LoVo (cell line): ENCODE results near the gene HEXD.

Experiments
- DNase-seq: peaks from one replicate; pipeline ENCODE4 v3.0.0-alpha.2; 2016; ENCODE audit warnings: low spot score

HEXD gene

DNA sequence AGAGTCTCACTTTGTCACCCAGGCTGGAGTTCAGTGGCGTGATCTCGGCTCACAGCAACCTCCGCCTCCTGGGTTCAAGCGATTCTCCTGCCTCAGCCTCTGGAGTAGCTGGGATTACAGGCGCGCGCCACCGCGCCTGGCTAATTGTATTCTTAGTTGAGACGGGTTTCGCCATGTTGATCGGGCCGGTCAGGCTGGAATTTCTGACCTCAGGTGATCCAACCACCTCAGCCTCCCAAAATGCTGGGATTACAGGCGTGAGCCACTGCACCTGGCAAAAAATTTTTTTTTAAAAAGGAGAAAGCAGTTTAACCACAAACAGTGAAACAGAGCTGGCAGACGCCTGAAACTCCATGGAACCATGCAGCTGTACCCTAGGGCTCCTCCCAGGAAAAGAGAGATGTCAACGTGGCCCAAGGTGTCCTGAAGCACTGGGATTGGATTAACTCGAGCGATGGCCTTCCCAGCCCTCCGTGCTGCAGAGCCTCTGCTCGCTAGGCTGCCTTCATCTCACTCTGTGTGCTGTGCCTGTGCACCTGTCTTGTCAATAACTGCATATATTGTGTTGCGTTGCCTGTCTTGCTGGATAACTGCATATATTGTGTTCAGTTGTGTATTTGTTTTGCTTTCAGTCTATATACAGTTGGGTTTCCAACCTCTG, 71.8 kb downstream of the HEXD start:
- no peak for DNase-seq

DNA sequence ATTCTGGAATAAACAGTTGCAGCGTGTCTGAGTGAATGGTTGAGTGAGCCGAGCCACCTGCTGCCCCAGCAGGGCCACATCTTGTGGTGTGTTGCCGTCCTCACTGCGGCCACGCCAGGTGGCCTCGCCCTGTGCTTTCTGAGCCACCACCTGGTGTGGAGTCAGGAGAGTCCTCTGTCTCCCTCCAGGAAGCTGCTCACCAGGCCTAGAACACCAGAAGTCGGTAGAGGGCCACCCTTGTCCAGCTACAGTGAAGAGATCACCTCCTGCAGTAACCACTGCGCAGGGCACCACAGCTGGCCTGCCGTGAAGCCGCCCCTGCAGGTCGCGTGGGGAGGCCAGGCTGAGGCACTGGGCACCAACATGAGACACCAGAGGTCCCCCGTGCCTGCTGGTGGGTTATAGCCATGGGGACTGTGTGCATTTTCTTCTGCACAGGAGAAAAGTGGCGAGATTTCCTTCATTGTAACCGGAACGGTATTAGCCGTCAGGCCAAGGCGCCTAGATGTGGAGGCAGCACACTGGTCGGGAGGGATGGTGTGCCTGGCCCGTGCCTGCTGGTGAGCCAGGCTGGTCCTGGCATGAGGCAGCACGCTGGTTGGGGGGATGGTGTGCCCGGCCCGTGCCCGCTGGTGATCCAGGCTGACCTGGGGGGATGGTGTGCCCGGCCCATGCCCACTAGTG, 72.5 kb downstream of the HEXD start:
- DNase-seq, result no peak

DNA sequence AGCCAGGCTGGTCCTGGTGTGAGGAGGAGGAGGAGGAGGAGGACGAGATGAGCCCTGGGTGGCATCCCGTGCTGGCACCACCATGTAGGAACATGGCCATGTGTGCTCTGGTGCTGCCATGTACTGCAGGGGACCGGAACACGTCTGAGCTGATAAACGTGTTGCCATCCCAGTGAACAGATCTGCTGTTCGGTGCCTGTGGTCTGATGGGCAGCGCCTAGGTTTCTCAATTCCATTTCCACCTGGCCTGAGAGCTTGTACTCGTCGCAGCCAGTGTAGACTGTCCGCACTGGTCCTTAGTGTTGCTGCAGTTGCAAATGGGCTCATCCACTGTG, 73.0 kb downstream of the HEXD start:
- no peak for DNase-seq

DNA sequence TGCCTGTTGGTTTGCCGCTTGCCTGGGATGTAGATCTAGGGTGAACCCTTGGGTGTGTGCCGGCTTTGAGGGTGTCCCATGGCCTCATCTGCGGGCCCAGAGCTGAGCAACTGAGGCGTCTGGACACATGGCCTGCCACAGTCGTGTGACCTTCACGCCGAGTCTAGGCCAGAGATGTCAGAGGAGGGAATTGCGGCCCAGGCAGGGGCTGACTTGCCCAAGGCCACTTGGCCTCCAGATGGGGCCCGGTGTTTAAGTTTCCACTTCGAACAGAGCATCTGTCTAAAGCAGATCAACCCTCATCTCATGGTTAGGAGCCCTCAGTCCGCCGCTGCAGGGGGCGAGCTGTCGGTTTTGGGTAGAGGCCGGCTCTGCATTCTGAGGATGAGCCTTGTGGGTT, 73.4 kb downstream of the HEXD start:
- DNase-seq, result no peak
